A172 (cell line): Measurements from ENCODE around the gene AHCYL2. TPM values are rescaled to one million over a fixed set of nuclear protein-coding genes. Genes with fewer than 3 reads are reported as not detected.
"Not testable (repeated sequence)": the region's sequence is repeated elsewhere in the genome, so short reads cannot be mapped to it uniquely, and the experiment has no call there.

Experiments used
- DNase-seq: peaks from one replicate; pipeline ENCODE4 v3.0.0-alpha.2; 2015; ENCODE audit warnings: low spot score
- total RNA-seq: library from RNA; depleted of rRNA; stranded (reverse); fragments of >200 nt; shearing (Covaris generic); gene quantifications from 2 replicates; pipeline ENCODE4 v1.2.3, GENCODE V29; 2014

AHCYL2 gene
- total RNA-seq, 1 experiment from 2014 or later = 11.8 TPM

DNA sequence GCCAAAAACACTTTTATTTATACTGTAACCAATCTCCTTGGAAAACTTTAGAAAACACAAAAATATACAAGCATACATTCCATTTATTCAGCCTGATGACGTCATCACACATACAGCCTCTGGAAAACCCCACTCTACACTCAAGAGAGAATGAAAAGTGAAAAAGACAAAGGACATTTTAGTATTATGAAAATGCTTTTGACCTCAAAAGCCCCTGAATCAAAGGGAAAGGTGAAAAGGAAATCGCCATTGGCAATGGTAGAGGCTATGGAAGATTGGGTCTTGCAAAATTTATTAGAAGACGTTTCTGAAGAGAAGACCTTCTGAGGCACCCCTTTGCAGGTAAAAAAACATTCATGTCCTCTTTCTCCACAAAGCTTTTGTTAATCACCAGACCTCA lies 126.5 kb downstream of the AHCYL2 start:
- no peak for DNase-seq

DNA sequence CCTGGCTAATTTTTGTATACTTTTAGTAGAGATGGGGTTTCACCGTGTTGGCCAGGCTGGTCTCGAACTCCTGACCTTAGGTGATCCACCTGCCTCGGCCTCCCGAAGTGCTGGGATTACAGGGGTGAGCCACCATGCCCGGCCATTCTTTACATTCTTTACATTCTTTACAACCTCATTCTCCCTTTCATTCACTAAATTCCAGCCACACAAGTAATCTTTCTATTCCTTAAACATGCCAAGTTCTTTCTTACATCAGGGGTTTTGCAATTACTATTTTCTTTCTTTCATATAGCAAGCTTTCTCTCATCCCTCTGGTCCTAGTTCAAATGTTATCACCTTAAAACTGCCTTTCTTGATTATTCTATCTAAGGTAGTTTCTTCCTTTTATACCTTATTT lies 128.3 kb downstream of the AHCYL2 start:
- DNase-seq = peak; percentile 46

- DNase-seq = no peak
Measured at GRCh38 chr7:129354428-129355157, 129.8 kb downstream of the AHCYL2 start.

DNA sequence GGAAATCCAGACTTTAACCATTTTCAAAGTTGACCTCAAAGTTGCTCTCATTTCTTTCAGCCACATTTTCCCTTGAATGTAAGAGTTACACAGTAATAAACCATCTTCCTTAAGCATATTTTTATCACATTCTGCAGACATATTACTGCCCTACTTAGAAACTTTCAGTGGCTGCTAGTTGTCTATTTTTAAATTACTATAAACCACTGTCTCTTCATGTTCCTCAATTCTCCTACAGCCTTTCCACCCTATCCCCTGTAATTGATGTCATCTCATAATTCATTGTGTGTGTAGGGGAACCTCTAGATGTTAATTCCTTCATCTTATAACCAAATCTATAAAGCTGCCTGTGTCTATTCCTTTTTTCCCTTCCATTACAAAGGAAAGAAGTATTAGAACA lies 131.3 kb downstream of the AHCYL2 start:
- DNase-seq = no peak

- DNase-seq = no peak
Measured at GRCh38 chr7:129359176-129359575, 134.3 kb downstream of the AHCYL2 start.

GRCh38 chr7:129359638-129360037 lies 134.8 kb downstream of the AHCYL2 start:
- no peak for DNase-seq

DNA sequence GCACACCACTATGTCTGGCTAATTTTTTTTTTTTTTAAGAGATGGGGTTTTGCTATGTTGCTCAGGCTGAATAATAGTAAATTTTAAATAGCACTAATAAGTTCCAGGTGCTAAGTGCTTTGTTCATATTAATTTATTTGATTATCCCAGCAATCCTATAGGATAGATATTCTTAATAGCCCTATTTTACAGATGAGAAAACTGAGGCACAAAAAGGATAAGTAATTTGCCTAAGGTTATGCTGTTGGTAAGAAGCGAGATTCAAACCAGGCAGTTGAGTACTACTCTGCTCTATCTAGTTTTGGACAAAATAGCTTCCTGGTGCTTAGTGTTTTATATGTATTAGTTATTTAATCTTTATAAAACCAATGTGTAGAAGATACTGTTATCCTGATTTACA lies 136.9 kb downstream of the AHCYL2 start:
- DNase-seq = no peak

GRCh38 chr7:129362496-129362895 lies 137.7 kb downstream of the AHCYL2 start:
- no peak for DNase-seq

GRCh38 chr7:129367349-129367699 lies 142.5 kb downstream of the AHCYL2 start:
- no peak for DNase-seq

DNA sequence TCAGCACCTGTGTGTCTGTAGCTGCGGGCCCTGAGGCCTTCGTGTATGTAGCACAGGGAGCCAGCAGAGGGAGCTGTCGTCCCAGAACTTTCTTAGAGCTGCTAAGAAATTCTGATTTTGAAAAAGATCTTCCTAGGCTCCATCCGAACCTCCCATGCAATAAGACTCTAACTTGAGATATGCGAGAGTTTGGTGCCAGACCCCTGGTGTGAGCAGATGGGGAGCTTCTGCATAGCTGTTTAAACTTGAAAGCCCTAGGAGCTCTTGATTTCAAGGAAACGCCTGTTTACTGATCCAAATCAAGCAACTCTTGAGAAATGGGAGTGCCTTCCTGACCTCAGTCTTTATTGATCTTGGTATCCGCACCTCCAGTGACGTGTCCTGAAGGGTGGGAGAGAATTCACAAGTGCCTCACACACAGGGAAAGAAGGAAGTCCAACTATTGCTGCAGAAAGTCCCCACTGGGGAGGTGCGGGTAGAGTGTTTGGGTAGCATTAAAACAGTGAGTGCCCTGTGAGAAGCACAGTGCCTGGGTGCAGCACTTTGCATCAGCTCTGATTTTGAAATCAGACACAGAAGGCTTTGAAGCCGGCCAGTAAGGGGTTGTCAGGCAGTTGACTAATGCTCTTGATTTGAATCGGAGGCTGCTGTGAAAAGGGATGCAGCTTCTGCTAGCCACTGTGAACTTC lies 143.0 kb downstream of the AHCYL2 start:
- peak; percentile 60 for DNase-seq

- no peak for DNase-seq
Measured at GRCh38 chr7:129368389-129368986, 143.7 kb downstream of the AHCYL2 start.

GRCh38 chr7:129369447-129369846 lies 144.6 kb downstream of the AHCYL2 start:
- not testable (repeated sequence) for DNase-seq

- no peak for DNase-seq
Measured at GRCh38 chr7:129370812-129371211, 146.0 kb downstream of the AHCYL2 start.

DNA sequence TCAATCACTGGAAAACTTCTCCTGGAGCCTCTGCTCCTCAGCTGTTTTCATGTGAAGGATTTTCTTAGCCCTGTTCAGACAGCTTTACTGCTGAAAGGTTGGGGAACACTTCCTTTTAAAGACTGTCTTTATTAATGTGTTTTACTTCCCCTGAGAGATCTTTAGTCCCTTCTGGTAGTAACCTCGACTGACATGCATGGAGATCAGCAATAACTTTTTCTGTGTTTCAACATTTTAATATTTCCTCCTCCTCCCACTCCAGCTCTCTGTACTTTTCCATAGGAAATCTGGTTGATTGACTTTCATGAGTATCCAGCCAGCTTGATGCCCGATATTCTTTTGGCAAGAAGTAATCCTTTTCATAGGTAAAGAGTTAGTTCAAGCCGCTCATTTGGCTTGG lies 146.7 kb downstream of the AHCYL2 start:
- DNase-seq = no peak

DNA sequence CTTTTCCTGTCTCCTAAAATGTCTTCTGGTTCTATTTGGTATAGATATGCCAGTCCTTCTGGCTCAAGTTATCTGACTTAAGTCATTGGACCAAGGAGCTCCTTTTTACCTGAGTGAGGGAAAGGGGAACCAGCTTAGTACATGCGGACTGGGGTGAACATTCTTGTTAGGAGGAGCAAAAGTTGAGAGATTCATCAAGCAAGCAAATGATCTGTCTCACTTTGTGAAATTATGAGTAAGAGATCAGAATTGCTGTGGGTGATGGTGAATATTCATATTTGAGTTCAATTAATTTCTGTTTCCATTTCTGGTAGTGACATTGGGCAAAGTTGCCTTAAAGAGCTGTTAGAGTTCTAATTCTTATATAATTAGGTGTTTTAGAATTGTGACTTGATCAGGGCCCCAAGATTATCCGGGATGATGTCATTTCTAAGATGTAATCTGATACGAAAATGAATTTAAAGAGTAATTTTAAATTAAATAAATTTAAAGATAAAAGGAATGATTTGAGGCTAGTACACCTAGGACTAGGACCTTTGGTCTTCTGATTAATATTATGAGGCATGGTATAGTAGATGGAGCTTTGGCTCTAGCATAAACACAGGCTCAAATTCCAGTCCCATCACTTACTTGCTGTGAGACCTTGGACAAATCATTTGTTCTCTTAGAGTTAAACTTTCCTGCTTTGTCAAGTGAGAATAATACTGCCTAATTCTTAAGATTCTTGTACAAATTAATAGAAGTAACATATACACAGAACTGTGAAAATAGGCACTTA lies 149.0 kb downstream of the AHCYL2 start:
- no peak for DNase-seq

GRCh38 chr7:129375141-129375938 lies 150.5 kb downstream of the AHCYL2 start:
- no peak for DNase-seq

GRCh38 chr7:129376076-129376777 lies 151.4 kb downstream of the AHCYL2 start:
- DNase-seq = peak; percentile 12

DNA sequence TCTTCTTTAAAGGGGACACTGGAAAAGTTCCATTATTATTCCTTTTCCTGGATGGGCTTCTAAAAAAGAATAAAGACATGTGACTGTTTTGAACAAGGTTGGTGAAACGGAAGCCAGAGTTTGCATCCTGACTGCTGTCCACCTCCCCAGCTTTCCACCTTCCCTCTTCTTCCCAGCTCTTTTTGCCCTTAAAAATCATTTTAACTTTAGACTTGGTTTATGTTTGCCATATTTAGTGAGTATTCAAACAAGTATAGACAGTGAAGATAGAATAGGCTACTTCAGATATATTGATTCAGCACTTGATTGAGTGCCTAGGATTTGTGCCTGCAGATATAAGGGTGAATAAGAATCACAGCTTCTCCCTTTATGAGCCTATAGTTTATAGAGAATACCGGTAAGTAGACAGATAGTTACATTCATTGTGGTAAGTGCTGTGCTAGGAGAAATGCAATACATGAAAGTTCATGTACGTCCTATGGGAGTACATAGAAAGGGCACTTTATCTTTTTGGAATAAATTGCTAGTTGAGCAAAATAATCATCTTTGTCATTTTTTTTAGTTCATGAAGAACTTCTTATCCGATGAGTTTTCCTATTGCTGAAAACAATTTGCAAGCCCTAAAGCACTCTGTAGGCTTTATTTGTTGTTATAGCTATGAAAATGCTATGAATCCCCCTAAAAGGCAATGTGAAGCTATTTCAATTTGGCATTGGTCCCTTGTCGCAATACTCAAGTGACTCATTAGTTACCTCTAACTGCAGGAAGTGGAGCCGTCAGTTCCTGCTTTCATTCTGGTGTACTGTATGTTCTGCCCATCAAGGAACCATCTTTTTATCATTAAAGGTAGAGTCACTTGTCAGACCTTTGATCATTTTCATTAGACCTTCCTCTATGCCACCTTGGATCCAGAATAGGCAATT lies 152.2 kb downstream of the AHCYL2 start:
- DNase-seq = peak; percentile 21

GRCh38 chr7:129381710-129382484 lies 157.1 kb downstream of the AHCYL2 start:
- DNase-seq = no peak
